T-cell (primary cell): ENCODE results near the gene AADACL2. TPM values are rescaled to one million over a fixed set of nuclear protein-coding genes. Genes with fewer than 3 reads are reported as not detected.

Source experiments
- ATAC-seq, 4 experiments: fragments of 200-7000 bp in 3 of 4; fragments of 150-1000 bp in 1 of 4; cut with Tn5 transposase; replicated peaks in 1 of 4; 1 replicate in 3 of 4; 2 replicates in 1 of 4; pipeline ENCODE4 v1.10.0; 2021; ENCODE audit warnings: moderate library complexity in 3 of 4, mild to moderate bottlenecking in 2 of 4, moderate number of reproducible peaks in 1 of 4
- CTCF ChIA-PET, 2 donors: fragments of 300-600 bp; sonication (Branson Sonifier 250); formaldehyde crosslinking; loops; one replicate each; lab custom pipeline; 2022; ENCODE audit warnings: antibody characterized with exemption in 2 of 2; lab: Charles Lee
- POLR2A ChIA-PET, 2 donors: fragments of 300-600 bp; sonication (Branson Sonifier 250); formaldehyde crosslinking; loops; one replicate each; lab custom pipeline; 2022; ENCODE audit warnings: antibody characterized with exemption in 2 of 2; lab: Charles Lee
- DNase-seq, 35 experiments: peaks; one replicate each; pipeline versions ENCODE4 v3.0.0 to v3.0.0-alpha.2; 2013 to 2023
- H3K27ac ChIP-seq: one replicate; pipeline ENCODE4 v1.5.1; 2013; ENCODE audit warnings: low read length
- H3K27me3 ChIP-seq, 2 experiments: replicated peaks in 1 of 2; 1 replicate in 1 of 2; 2 replicates in 1 of 2; pipeline versions ENCODE4 v1.6.1 to v1.7.0; 2013; ENCODE audit warnings: low read length in 1 of 2, mixed read lengths in 1 of 2; ENCODE audit not compliant: control insufficient read depth in 2 of 2, insufficient read depth in 2 of 2; ENCODE audit errors: extremely low read depth in 1 of 2
- H3K36me3 ChIP-seq, 2 donors: 1 replicate in 1 of 2; 2 replicates in 1 of 2; pipeline versions ENCODE4 v1.6.1 to v1.7.0; 2013; ENCODE audit warnings: low read length in 1 of 2; ENCODE audit not compliant: control insufficient read depth in 2 of 2, insufficient read depth in 1 of 2; ENCODE audit errors: extremely low read depth in 1 of 2
- H3K4me1 ChIP-seq, 2 experiments: 1 replicate in 1 of 2; 2 replicates in 1 of 2; pipeline versions ENCODE4 v1.6.1 to v1.7.0; 2013; ENCODE audit warnings: low read length in 2 of 2, mixed read lengths in 1 of 2; ENCODE audit not compliant: insufficient read depth in 2 of 2, control insufficient read depth in 1 of 2; ENCODE audit errors: extremely low read depth in 1 of 2
- H3K4me3 ChIP-seq, 2 donors: 1 replicate in 1 of 2; 2 replicates in 1 of 2; pipeline versions ENCODE4 v1.5.1 to v1.7.0; 2013; ENCODE audit warnings: mild to moderate bottlenecking in 2 of 2, low read length in 1 of 2, moderate library complexity in 1 of 2; ENCODE audit not compliant: control insufficient read depth in 1 of 2; ENCODE audit errors: extremely low read depth in 1 of 2
- H3K9me3 ChIP-seq: 2 replicates; pipeline ENCODE4 v1.7.0; 2013
- H3K27ac Mint-ChIP-seq, 2 donors: one replicate each; pipeline ENCODE4 v1.8.0; 2020 to 2021; ENCODE audit warnings: mild to moderate bottlenecking in 2 of 2, mixed read lengths in 2 of 2
- H3K27me3 Mint-ChIP-seq, 2 donors: one replicate each; pipeline ENCODE4 v1.8.0; 2021 to 2022; ENCODE audit warnings: mixed read lengths in 2 of 2
- H3K36me3 Mint-ChIP-seq: one replicate; pipeline ENCODE4 v1.8.0; 2021; ENCODE audit warnings: mixed read lengths
- H3K4me1 Mint-ChIP-seq, 3 donors: one replicate each; pipeline ENCODE4 v1.8.0; 2020 to 2022; ENCODE audit warnings: mixed read lengths in 3 of 3, mild to moderate bottlenecking in 1 of 3
- H3K4me3 Mint-ChIP-seq, 3 donors: one replicate each; pipeline ENCODE4 v1.8.0; 2020 to 2022; ENCODE audit warnings: mild to moderate bottlenecking in 3 of 3, mixed read lengths in 3 of 3, moderate library complexity in 3 of 3
- H3K9me3 Mint-ChIP-seq, 3 donors: one replicate each; pipeline ENCODE4 v1.8.0; 2020 to 2022; ENCODE audit warnings: mixed read lengths in 3 of 3
- WGBS: methylation state at CpG from one replicate; pipeline ENCODE4 v1.1.5; 2013; ENCODE audit warnings: missing lambda C conversion rate; ENCODE audit not compliant: insufficient coverage; 5-methylcytosine and 5-hydroxymethylcytosine counted together
- total RNA-seq, 35 experiments: library from RNA in 6 of 35; stranded (reverse) in 6 of 35; fragments of 120-200 nt in 1 of 35; gene quantifications; one replicate each; pipeline versions ENCODE4 v1.2.1 to v1.2.4 and lab custom pipeline; 2013 to 2026

The AADACL2 gene
- total RNA-seq, 5 donors from 2014 or later (not counting 1 experiment from before 2014, with no cell fraction given): not detected

- ChIA-PET POLR2A (no interaction called here), CTCF (no interaction called here)
- Mint-ChIP-seq H3K4me1 (no peaks in the 10 kb centered on the region), H3K4me3 (no peak overlapping the region), H3K36me3 (no peaks in the 10 kb centered on the region), H3K9me3 (no peaks in the 10 kb centered on the region), H3K27me3 (peaks cover 3% of the 10 kb centered on the region in 2 donors), H3K27ac (no peak overlapping the region)
- ATAC-seq (no peak), DNase-seq (no peak)
- H3K4me1 ChIP-seq: no peaks in the 10 kb centered on the region
- peaks cover 0 to 4% of the 10 kb centered on the region in 2 experiments for H3K27me3 ChIP-seq
- H3K9me3 ChIP-seq: no peaks in the 10 kb centered on the region
- no peak overlapping the region for H3K4me3 ChIP-seq
- H3K36me3 ChIP-seq: no peaks in the 10 kb centered on the region
- WGBS: no CpG with 5 or more reads among the region's 4 CpGs
- H3K27ac ChIP-seq: no peak overlapping the region
Observed at GRCh38 chr3:151775314-151776258, 41.9 kb downstream of the AADACL2 start.

- peaks cover 0 to 4% of the 10 kb centered on the region in 2 experiments for H3K27me3 ChIP-seq
Observed at GRCh38 chr3:151776259-151776740, 42.6 kb downstream of the AADACL2 start.

GRCh38 chr3:151777880-151778279 lies 44.2 kb downstream of the AADACL2 start:
- ChIA-PET CTCF (no interaction called here), POLR2A (no interaction called here)
- H3K36me3 Mint-ChIP-seq: no peaks in the 10 kb centered on the region
- Histone ChIP-seq H3K4me1 (no peaks in the 10 kb centered on the region), H3K27ac (no peak overlapping the region), H3K4me3 (no peak overlapping the region), H3K36me3 (no peaks in the 10 kb centered on the region), H3K9me3 (no peaks in the 10 kb centered on the region), H3K27me3 (no peaks in the 10 kb centered on the region)
- H3K4me3 Mint-ChIP-seq: no peak overlapping the region
- ATAC-seq (no peak), DNase-seq (no peak)
- no CpG with 5 or more reads among the region's 2 CpGs for WGBS
- H3K27me3 Mint-ChIP-seq: peaks cover 2 to 3% of the 10 kb centered on the region in 2 donors
- no peaks in the 10 kb centered on the region for H3K9me3 Mint-ChIP-seq
- H3K4me1 Mint-ChIP-seq: no peaks in the 10 kb centered on the region
- no peak overlapping the region for H3K27ac Mint-ChIP-seq

More at GRCh38 chr3:151776259-151776740, 42.6 kb downstream of the AADACL2 start:
- ATAC-seq (no peak), DNase-seq (no peak)
- no peaks in the 10 kb centered on the region for H3K9me3 Mint-ChIP-seq
- peaks cover 3% of the 10 kb centered on the region in 2 donors for H3K27me3 Mint-ChIP-seq
- ChIA-PET POLR2A (no interaction called here), CTCF (no interaction called here)
- no CpG with 5 or more reads among the region's 1 CpG for WGBS
- Histone ChIP-seq H3K27ac (no peak overlapping the region), H3K36me3 (no peaks in the 10 kb centered on the region), H3K9me3 (no peaks in the 10 kb centered on the region), H3K4me3 (no peak overlapping the region), H3K4me1 (no peaks in the 10 kb centered on the region)
- H3K36me3 Mint-ChIP-seq: no peaks in the 10 kb centered on the region
- no peak overlapping the region for H3K4me3 Mint-ChIP-seq
- no peak overlapping the region for H3K27ac Mint-ChIP-seq
- H3K4me1 Mint-ChIP-seq: no peaks in the 10 kb centered on the region

- Mint-ChIP-seq H3K27me3 (peaks cover 0 to 4% of the 10 kb centered on the region in 2 donors), H3K36me3 (no peaks in the 10 kb centered on the region), H3K4me3 (no peak overlapping the region), H3K4me1 (no peaks in the 10 kb centered on the region), H3K27ac (no peak overlapping the region), H3K9me3 (no peaks in the 10 kb centered on the region)
- Histone ChIP-seq H3K4me3 (no peak overlapping the region), H3K36me3 (no peaks in the 10 kb centered on the region), H3K27ac (no peak overlapping the region), H3K4me1 (no peaks in the 10 kb centered on the region), H3K27me3 (no peaks in the 10 kb centered on the region), H3K9me3 (no peaks in the 10 kb centered on the region)
- ChIA-PET CTCF (no interaction called here), POLR2A (no interaction called here)
- ATAC-seq (no peak), DNase-seq (no peak)
Observed at GRCh38 chr3:151787626-151788025, 53.9 kb downstream of the AADACL2 start.

GRCh38 chr3:151788401-151788800 lies 54.7 kb downstream of the AADACL2 start:
- ATAC-seq: no peak
- Histone ChIP-seq H3K27ac (no peak overlapping the region), H3K27me3 (no peaks in the 10 kb centered on the region), H3K4me3 (no peak overlapping the region), H3K36me3 (no peaks in the 10 kb centered on the region), H3K9me3 (no peaks in the 10 kb centered on the region), H3K4me1 (no peaks in the 10 kb centered on the region)
- DNase-seq: no peak
- POLR2A ChIA-PET: no interaction called here
- CTCF ChIA-PET: no interaction called here
- Mint-ChIP-seq H3K9me3 (no peaks in the 10 kb centered on the region), H3K36me3 (no peaks in the 10 kb centered on the region), H3K4me1 (no peaks in the 10 kb centered on the region), H3K27me3 (peaks cover 0 to 4% of the 10 kb centered on the region in 2 donors), H3K4me3 (no peak overlapping the region), H3K27ac (no peak overlapping the region)
- WGBS: no CpG with 5 or more reads among the region's 2 CpGs

GRCh38 chr3:151789853-151790463 lies 56.2 kb downstream of the AADACL2 start:
- H3K9me3 Mint-ChIP-seq: no peaks in the 10 kb centered on the region
- no peak overlapping the region for H3K4me3 ChIP-seq
- DNase-seq: no peak

More at GRCh38 chr3:151789853-151790463, 56.2 kb downstream of the AADACL2 start:
- no peak for ATAC-seq
- no peak overlapping the region for H3K4me3 Mint-ChIP-seq
- Histone ChIP-seq H3K27me3 (no peaks in the 10 kb centered on the region), H3K36me3 (no peaks in the 10 kb centered on the region), H3K9me3 (no peaks in the 10 kb centered on the region), H3K27ac (no peak overlapping the region), H3K4me1 (no peaks in the 10 kb centered on the region)
- ChIA-PET CTCF (interaction anchor here in 1 of 2 donors (0.6 kb wide), 1 partner anchor 43 kb away, joined by 3 read pairs; no protein-coding TSS in a partner anchor), POLR2A (no interaction called here)
- no CpG with 5 or more reads among the region's 1 CpG for WGBS
- H3K4me1 Mint-ChIP-seq: no peaks in the 10 kb centered on the region
- no peaks in the 10 kb centered on the region for H3K36me3 Mint-ChIP-seq
- no peak overlapping the region for H3K27ac Mint-ChIP-seq
- H3K27me3 Mint-ChIP-seq: peaks cover 4% of the 10 kb centered on the region in 2 donors
